ENCODE data around the gene APBA1. TPM values are rescaled to one million over a fixed set of nuclear protein-coding genes. Genes with fewer than 3 reads are reported as not detected.
A peak's percentile ranks its signal among the peaks of the same experiment; 100 is the strongest.

The APBA1 gene
- total RNA-seq, 1 experiment from 2014 or later, result 1.8 TPM

DNA sequence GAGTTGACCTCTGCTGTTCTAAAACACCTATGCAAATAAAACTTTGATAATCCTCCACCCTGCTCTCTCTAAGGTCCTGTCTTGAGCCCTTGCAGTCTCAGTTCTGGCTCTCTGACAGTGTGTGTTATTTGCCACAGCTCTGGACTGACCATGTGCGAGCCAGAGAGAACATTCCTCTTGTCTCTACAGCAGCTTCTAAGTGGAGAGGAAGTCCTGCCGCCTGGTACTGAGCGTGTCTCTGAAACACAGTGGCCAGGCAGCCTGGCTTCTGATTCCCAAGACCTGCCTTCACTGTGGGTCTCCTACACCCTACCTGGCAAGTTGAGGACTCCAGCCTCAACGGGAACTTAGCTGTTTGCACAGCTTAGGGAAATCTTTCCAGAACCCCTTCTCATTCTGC lies 285.5 kb downstream of the APBA1 start:
- Histone ChIP-seq H4K8ac (replicated peaks; ENCODE audit: insufficient read length, low read depth, low read length) (no peak overlapping the region), H3K27me3 (ENCODE audit: insufficient read depth, low read length) (no peaks in the 10 kb centered on the region), H3K9me3 (ENCODE audit: control insufficient read depth, low read depth, low read length) (no peaks in the 10 kb centered on the region), H3K4ac (ENCODE audit: low read depth, low read length) (no peak overlapping the region), H2BK5ac (ENCODE audit: insufficient read length, low read length) (no peak overlapping the region), H4K5ac (ENCODE audit: insufficient read length, low read depth, low read length) (no peak overlapping the region), H3K79me2 (ENCODE audit: insufficient read depth, low read length) (no peaks in the 10 kb centered on the region), H2BK120ac (ENCODE audit: low read depth, low read length, poor library complexity, severe bottlenecking) (no peak overlapping the region), H2BK20ac (ENCODE audit: low read depth, low read length, poor library complexity, severe bottlenecking) (no peak overlapping the region), H3K9ac (ENCODE audit: extremely low read depth, insufficient read length, low read length) (no peak overlapping the region), H3K79me1 (ENCODE audit: insufficient read depth, low read depth, low read length, poor library complexity, severe bottlenecking) (no peaks in the 10 kb centered on the region), H3K18ac (ENCODE audit: insufficient read length, low read depth, low read length) (no peak overlapping the region), H4K20me1 (ENCODE audit: control insufficient read depth, insufficient read depth, insufficient read length) (no peaks in the 10 kb centered on the region), H3K56ac (ENCODE audit: insufficient read length, low read depth, low read length) (no peak overlapping the region), H3K23ac (ENCODE audit: insufficient read length, low read depth, low read length) (no peak overlapping the region), H3T11ph (ENCODE audit: low read length) (no peak overlapping the region), H2AFZ (ENCODE audit: low read length) (no peak overlapping the region), H3K23me2 (ENCODE audit: insufficient read length, low read depth, low read length, poor library complexity, severe bottlenecking) (no peaks in the 10 kb centered on the region), H3K27ac (ENCODE audit: insufficient read length, low read depth, low read length) (no peak overlapping the region), H2BK15ac (ENCODE audit: low read depth, low read length) (no peak overlapping the region), H4K91ac (ENCODE audit: insufficient read length, low read depth, low read length) (peak overlapping the region; percentile 83), H3K14ac (ENCODE audit: insufficient read depth, low read length) (no peak overlapping the region), H3K4me2 (ENCODE audit: insufficient read depth, insufficient read length, low read length) (no peak overlapping the region), H3K4me1 (ENCODE audit: insufficient read depth, low read length) (no peaks in the 10 kb centered on the region), H2BK12ac (ENCODE audit: insufficient read length, low read depth, low read length) (no peak overlapping the region), H2AK5ac (ENCODE audit: insufficient read length, low read length) (no peak overlapping the region)
- Mint-ChIP-seq H3K27ac (no peak overlapping the region), H3K4me3 (no peak overlapping the region), H3K4me1 (peaks cover 13 to 22% of the 10 kb centered on the region in 2 experiments), H3K9me3 (no peaks in the 10 kb centered on the region), H3K36me3 (ENCODE audit: insufficient read depth in 1 of 3, low read depth in 3 of 3) (peaks cover 7 to 67% (median 9%) of the 10 kb centered on the region in 3 experiments; a peak in 5 of 7 replicates), H3K27me3 (ENCODE audit: low read depth) (no peaks in the 10 kb centered on the region; the same call in 1 of the 2 replicates)
- no peak for DNase-seq
- TF ChIP-seq, protein P1, sequence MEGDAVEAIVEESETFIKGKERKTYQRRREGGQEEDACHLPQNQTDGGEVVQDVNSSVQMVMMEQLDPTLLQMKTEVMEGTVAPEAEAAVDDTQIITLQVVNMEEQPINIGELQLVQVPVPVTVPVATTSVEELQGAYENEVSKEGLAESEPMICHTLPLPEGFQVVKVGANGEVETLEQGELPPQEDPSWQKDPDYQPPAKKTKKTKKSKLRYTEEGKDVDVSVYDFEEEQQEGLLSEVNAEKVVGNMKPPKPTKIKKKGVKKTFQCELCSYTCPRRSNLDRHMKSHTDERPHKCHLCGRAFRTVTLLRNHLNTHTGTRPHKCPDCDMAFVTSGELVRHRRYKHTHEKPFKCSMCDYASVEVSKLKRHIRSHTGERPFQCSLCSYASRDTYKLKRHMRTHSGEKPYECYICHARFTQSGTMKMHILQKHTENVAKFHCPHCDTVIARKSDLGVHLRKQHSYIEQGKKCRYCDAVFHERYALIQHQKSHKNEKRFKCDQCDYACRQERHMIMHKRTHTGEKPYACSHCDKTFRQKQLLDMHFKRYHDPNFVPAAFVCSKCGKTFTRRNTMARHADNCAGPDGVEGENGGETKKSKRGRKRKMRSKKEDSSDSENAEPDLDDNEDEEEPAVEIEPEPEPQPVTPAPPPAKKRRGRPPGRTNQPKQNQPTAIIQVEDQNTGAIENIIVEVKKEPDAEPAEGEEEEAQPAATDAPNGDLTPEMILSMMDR (conservative IDR thresholded peaks at IDR 0.05), result no peak
- WGBS (ENCODE audit: extremely low coverage, insufficient read length, low lambda C conversion rate), result no CpG with 5 or more reads among the region's 4 CpGs

All from H9 (cell line).